Muscle layer of duodenum (tissue), 2 donors: Measurements from ENCODE around the gene LBH.

Source experiments
- H3K27ac ChIP-seq: one replicate; pipeline ENCODE4 v1.7.0; 2013; ENCODE audit warnings: mild to moderate bottlenecking, low read length
- H3K27me3 ChIP-seq: one replicate; pipeline ENCODE4 v1.7.0; 2013; ENCODE audit warnings: low read depth, mild to moderate bottlenecking, control low read depth, low read length
- H3K36me3 ChIP-seq, 2 donors: one replicate each; pipeline ENCODE4 v1.7.0; 2013; ENCODE audit warnings: low read length in 2 of 2, control low read depth in 1 of 2, mild to moderate bottlenecking in 1 of 2; ENCODE audit not compliant: insufficient read depth in 2 of 2, control insufficient read depth in 1 of 2
- H3K4me1 ChIP-seq, 2 donors: one replicate each; pipeline ENCODE4 v1.7.0; 2013; ENCODE audit warnings: low read length in 2 of 2, mild to moderate bottlenecking in 2 of 2, control low read depth in 1 of 2, moderate library complexity in 1 of 2; ENCODE audit not compliant: insufficient read depth in 2 of 2, control insufficient read depth in 1 of 2
- H3K4me3 ChIP-seq, 2 donors: one replicate each; pipeline ENCODE4 v1.7.0; 2013; ENCODE audit warnings: low read length in 2 of 2, low read depth in 1 of 2, mild to moderate bottlenecking in 1 of 2
- H3K9me3 ChIP-seq, 2 donors: one replicate each; pipeline ENCODE4 v1.7.0; 2013; ENCODE audit warnings: low read length in 2 of 2, control low read depth in 1 of 2, mild to moderate bottlenecking in 1 of 2; ENCODE audit not compliant: control insufficient read depth in 1 of 2
- donor health status: healthy.

LBH gene

DNA sequence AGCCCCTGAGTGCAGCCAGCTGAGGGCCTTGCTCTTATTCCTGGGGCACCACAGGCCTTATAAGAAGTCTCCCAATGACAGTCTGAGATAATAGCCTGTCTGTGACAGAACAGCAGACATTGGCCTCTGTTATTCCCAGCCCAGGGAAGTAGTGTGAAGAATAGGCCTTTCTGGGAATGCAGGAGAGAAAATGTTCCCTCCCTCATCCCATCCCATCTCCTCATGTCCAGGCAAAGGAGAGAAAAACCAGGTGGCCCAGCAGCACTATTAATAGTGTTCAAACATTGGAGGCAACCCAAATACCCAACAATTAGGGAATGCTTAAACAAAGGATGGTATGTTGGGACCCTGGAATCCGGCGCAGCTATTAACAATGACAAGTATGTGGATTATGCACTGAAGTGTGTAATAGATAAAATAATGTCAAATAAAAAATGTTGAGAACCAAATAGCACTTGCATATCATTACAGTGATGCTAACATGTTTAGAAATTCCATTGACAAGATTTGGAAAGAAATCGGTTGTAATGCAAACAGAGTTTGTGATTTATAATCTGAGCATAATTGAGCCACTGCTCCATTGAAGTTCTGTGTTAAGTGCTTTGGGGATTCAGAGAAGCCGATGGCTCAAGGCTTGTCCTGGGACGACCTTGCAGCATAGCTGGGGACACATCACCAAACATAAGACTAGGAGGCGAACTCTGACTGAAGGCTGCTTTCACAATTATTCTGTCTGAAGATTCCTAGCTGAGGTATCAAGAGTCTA is 69.3 kb downstream of the LBH start:
- Histone ChIP-seq H3K4me3 (peak overlapping the region in 1 of 2 donors; percentile 2), H3K36me3 (no peaks in the 10 kb centered on the region), H3K4me1 (peaks cover 0 to 21% of the 10 kb centered on the region in 2 donors), H3K27ac (peak overlapping the region; percentile 83), H3K27me3 (no peaks in the 10 kb centered on the region), H3K9me3 (no peaks in the 10 kb centered on the region)

DNA sequence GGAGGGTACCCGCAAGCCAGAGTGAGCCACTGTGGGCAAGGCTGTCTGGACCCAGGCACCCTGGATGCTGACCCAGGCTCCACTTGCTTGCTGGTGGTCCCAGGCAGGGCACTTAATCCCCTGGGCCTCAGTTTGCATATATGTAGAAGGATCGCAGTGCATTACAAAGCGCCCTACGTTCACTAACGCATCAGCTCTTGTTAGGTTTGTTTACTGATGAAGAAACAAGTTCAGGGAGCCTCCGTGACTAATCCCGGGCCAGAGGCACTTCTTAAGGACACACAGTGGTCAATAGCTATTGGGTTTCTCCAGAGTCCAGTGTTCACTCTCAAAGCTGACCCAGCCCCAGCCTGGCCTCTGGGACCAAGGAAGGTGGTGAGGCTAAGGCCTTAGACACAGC is 70.2 kb downstream of the LBH start:
- Histone ChIP-seq H3K27ac (peak overlapping the region; percentile 10), H3K4me1 (peaks cover 0 to 21% of the 10 kb centered on the region in 2 donors), H3K27me3 (no peaks in the 10 kb centered on the region), H3K36me3 (no peaks in the 10 kb centered on the region), H3K9me3 (no peaks in the 10 kb centered on the region), H3K4me3 (no peak overlapping the region)

DNA sequence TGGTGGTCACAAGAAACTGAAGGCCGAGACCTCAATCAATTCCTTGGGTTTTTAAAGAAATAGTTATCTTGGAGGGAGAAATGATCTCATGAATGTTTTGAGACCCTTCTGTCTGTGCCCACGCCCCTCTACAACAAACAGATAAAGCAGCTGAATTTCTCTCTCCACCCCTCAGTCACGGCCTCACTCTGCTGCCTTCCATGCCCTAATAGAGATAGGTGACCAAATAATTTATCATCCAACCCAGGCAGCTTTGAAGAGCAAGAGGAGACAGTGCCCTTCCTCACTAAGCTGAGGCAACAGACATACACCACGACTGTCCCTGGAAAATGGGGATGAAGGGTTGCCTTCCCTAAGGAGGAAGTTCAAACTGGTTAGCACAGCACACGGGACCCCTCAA is 71.2 kb downstream of the LBH start:
- no peaks in the 10 kb centered on the region for H3K9me3 ChIP-seq
- H3K27me3 ChIP-seq = no peaks in the 10 kb centered on the region
- no peak overlapping the region for H3K27ac ChIP-seq
- H3K4me1 ChIP-seq = peaks cover 0 to 21% of the 10 kb centered on the region in 2 donors
- H3K4me3 ChIP-seq = no peak overlapping the region
- no peaks in the 10 kb centered on the region for H3K36me3 ChIP-seq

DNA sequence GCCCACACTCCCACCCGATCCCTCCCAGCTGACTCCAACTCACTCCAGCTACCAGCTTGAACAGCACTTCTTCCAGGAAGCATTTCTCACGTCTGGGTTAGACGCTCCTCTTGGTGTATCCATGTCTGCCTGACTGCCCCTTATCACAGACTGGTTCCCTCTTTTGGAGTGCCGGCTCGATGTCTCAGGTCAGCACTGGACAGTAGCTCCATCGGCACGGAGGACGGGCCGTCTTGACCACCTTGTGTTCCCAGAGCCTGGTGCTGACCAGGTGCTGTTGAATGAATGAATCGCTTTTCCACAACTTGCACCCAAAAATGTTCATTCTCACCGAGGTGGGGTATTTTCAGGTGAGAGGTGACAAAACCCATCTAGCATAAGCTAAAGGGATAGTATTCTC is 71.8 kb downstream of the LBH start:
- no peak overlapping the region for H3K4me3 ChIP-seq
- no peaks in the 10 kb centered on the region for H3K36me3 ChIP-seq
- no peak overlapping the region for H3K27ac ChIP-seq
- H3K27me3 ChIP-seq = no peaks in the 10 kb centered on the region
- no peaks in the 10 kb centered on the region for H3K9me3 ChIP-seq
- peaks cover 0 to 21% of the 10 kb centered on the region in 2 donors for H3K4me1 ChIP-seq

DNA sequence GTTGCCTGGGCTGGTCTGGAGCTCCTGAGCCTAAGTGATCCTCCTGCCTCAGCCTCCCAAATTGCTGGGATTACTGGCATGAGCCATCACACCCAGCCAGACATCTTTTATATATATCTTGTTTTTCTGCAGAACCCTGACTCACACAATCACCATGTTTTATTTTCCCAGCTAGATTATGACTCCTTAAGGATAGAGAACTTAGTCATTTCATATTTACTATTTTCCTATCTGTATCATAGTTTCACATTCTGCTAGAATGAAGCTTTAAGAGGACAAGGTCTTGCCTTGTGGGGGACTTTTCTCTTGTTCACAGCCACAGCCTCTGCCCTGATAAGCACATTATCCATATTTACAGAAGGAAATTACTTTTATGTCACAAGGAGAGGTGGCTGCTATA is 73.9 kb downstream of the LBH start:
- H3K4me3 ChIP-seq = no peak overlapping the region
- H3K27ac ChIP-seq = no peak overlapping the region
- H3K27me3 ChIP-seq = no peaks in the 10 kb centered on the region
- no peaks in the 10 kb centered on the region for H3K9me3 ChIP-seq
- H3K36me3 ChIP-seq = no peaks in the 10 kb centered on the region
- H3K4me1 ChIP-seq = peaks cover 0 to 14% of the 10 kb centered on the region in 2 donors

DNA sequence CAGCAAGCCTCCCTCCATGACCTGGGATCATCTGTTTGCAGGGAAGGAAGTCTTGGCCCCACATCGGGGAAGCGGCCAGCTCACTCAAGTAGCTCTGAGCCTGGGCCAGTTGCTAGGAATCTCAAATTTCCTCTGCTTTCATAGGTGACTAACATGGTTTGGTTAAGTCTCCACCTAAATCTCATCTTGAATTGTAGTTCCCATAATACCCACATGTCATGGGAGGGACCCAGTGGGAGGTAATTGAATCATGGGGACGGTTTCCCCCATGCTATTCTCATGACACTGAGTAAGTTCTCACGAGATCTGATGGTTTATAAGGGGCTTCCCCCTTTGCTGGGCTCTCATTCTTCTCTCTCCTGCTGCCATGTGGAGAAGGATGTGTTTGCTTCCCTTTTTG is 75.2 kb downstream of the LBH start:
- no peaks in the 10 kb centered on the region for H3K36me3 ChIP-seq
- no peaks in the 10 kb centered on the region for H3K9me3 ChIP-seq
- no peak overlapping the region for H3K27ac ChIP-seq
- H3K4me1 ChIP-seq = peaks cover 0 to 4% of the 10 kb centered on the region in 2 donors
- no peaks in the 10 kb centered on the region for H3K27me3 ChIP-seq
- no peak overlapping the region for H3K4me3 ChIP-seq

DNA sequence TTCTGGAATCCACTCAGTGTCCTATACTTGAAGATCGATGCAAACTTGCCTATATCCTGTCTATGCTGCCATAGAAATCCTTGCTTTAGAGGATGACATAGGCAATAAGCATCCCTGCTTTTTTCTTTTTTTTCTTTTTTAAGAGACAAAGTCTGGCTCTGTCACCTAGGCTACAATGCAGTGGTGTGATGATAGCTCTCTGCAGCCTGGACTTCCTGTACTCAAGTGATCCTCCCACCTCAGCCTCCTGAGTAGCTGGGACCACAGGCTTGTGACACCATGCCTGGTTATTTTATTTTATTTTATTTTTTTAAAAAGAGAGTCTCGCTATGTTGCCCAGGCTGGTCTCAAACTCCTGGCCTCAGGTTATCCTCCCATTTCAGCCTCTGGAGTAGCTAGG is 76.9 kb downstream of the LBH start:
- H3K9me3 ChIP-seq = no peaks in the 10 kb centered on the region
- H3K4me3 ChIP-seq = no peak overlapping the region
- H3K36me3 ChIP-seq = no peaks in the 10 kb centered on the region
- H3K27me3 ChIP-seq = no peaks in the 10 kb centered on the region
- no peaks in the 10 kb centered on the region for H3K4me1 ChIP-seq
- H3K27ac ChIP-seq = no peak overlapping the region
